OCI-LY1 (cell line): ENCODE data around the gene TMCC2.

ENCODE experiments used
- H2AFZ ChIP-seq: fragments of 200-600 bp; sonication (generic), shearing (Covaris generic); 2 replicates; pipeline ENCODE4 v1.6.0; 2014; ENCODE audit warnings: antibody characterized with exemption, mild to moderate bottlenecking, low read length
- H3F3A ChIP-seq: fragments of 200-600 bp; sonication (generic), shearing (Covaris generic); 2 replicates; pipeline ENCODE4 v1.6.0; 2014; ENCODE audit warnings: mild to moderate bottlenecking, antibody characterized with exemption, low read length, moderate library complexity; ENCODE audit not compliant: insufficient read depth
- H3K27ac ChIP-seq: fragments of 200-600 bp; sonication (generic); 2 replicates; pipeline ENCODE4 v1.5.1; 2014; ENCODE audit warnings: low read length, mixed run types, mild to moderate bottlenecking, low read depth; ENCODE audit not compliant: poor library complexity, severe bottlenecking
- H3K27me3 ChIP-seq: fragments of 200-600 bp; sonication (generic); 2 replicates; pipeline ENCODE4 v1.6.0; 2014; ENCODE audit warnings: antibody characterized with exemption, mild to moderate bottlenecking, low read length, moderate library complexity; ENCODE audit not compliant: insufficient read depth
- H3K36me3 ChIP-seq: fragments of 200-600 bp; sonication (generic); 2 replicates; pipeline ENCODE4 v1.6.1; 2014; ENCODE audit warnings: mild to moderate bottlenecking, antibody characterized with exemption, low read length, moderate library complexity, mixed read lengths; ENCODE audit not compliant: insufficient read depth
- H3K4me1 ChIP-seq: fragments of 200-600 bp; sonication (generic); 2 replicates; pipeline ENCODE4 v1.5.1; 2014; ENCODE audit warnings: mild to moderate bottlenecking, low read length, moderate library complexity; ENCODE audit not compliant: insufficient read depth, severe bottlenecking
- H3K4me2 ChIP-seq: fragments of 200-600 bp; sonication (generic), shearing (Covaris generic); 2 replicates; pipeline ENCODE4 v1.6.1; 2014; ENCODE audit warnings: low read length
- H3K4me3 ChIP-seq: fragments of 200-600 bp; sonication (generic); 2 replicates; pipeline ENCODE4 v1.5.1; 2014; ENCODE audit warnings: low read length, low read depth, mild to moderate bottlenecking, mixed read lengths; ENCODE audit not compliant: poor library complexity, severe bottlenecking
- H3K79me2 ChIP-seq: fragments of 200-600 bp; shearing (Covaris generic); 2 replicates; pipeline ENCODE4 v1.6.1; 2016; ENCODE audit warnings: mixed run types, low read length, mixed read lengths; ENCODE audit not compliant: insufficient read depth
- H3K9ac ChIP-seq: fragments of 200-600 bp; sonication (generic), shearing (Covaris generic); 2 replicates; pipeline ENCODE4 v1.6.1; 2014; ENCODE audit warnings: mild to moderate bottlenecking, low read length, mixed read lengths
- H3K9me2 ChIP-seq: fragments of 200-600 bp; sonication (generic), shearing (Covaris generic); 2 replicates; pipeline ENCODE4 v1.6.1; 2014; ENCODE audit warnings: low read depth, mild to moderate bottlenecking, low read length, mixed read lengths
- H3K9me3 ChIP-seq: fragments of 200-600 bp; shearing (Covaris generic); 2 replicates; pipeline ENCODE4 v1.6.1; 2014; ENCODE audit warnings: low read length, mixed read lengths
- H4K20me1 ChIP-seq: fragments of 200-600 bp; sonication (generic), shearing (Covaris generic); 2 replicates; pipeline ENCODE4 v1.6.0; 2016; ENCODE audit warnings: mild to moderate bottlenecking, low read length; ENCODE audit not compliant: insufficient read depth
- CTCF ChIP-seq: fragments of 200-600 bp; sonication (generic), shearing (Covaris generic); IDR thresholded peaks from 2 replicates; pipeline ENCODE4 v1.5.1; 2017; ENCODE audit warnings: mild to moderate bottlenecking, antibody characterized with exemption, low read length, moderate library complexity, mixed read lengths
- EZH2 ChIP-seq: fragments of 200-600 bp; sonication (generic), shearing (Covaris generic); IDR thresholded peaks from 2 replicates; pipeline ENCODE4 v1.8.0; 2017; ENCODE audit warnings: borderline replicate concordance, mixed run types, mild to moderate bottlenecking, antibody characterized with exemption, low read length, moderate library complexity, mixed read lengths

TMCC2 gene

GRCh38 chr1:205284420-205285144 lies 56.8 kb downstream of the TMCC2 start:
- Histone ChIP-seq H3K4me2 (peak overlapping the region; percentile 88), H3F3A (peaks cover 10% of the 10 kb centered on the region), H3K4me1 (peaks cover 82% of the 10 kb centered on the region)

GRCh38 chr1:205285381-205286101 lies 57.8 kb downstream of the TMCC2 start:
- no peaks in the 10 kb centered on the region for H3K9me2 ChIP-seq
- H3K9me3 ChIP-seq = no peaks in the 10 kb centered on the region
- TF ChIP-seq EZH2 (no peak), CTCF (no peak)
- H3K9ac ChIP-seq = peak overlapping the region; percentile 92
- peak overlapping the region; percentile 62 for H3K4me3 ChIP-seq
- no peak overlapping the region for H2AFZ ChIP-seq
- peaks cover 73% of the 10 kb centered on the region for H3K4me1 ChIP-seq
- no peaks in the 10 kb centered on the region for H3K27me3 ChIP-seq
- peak overlapping the region; percentile 100 for H3K27ac ChIP-seq
- H3F3A ChIP-seq = peaks cover 10% of the 10 kb centered on the region
- H3K36me3 ChIP-seq = no peaks in the 10 kb centered on the region
- H3K79me2 ChIP-seq = no peaks in the 10 kb centered on the region
- H3K4me2 ChIP-seq = peak overlapping the region; percentile 88
- no peaks in the 10 kb centered on the region for H4K20me1 ChIP-seq

More at GRCh38 chr1:205284420-205285144, 56.8 kb downstream of the TMCC2 start:
- no peaks in the 10 kb centered on the region for H3K27me3 ChIP-seq
- H3K4me3 ChIP-seq = peak overlapping the region; percentile 62
- no peaks in the 10 kb centered on the region for H3K36me3 ChIP-seq
- H2AFZ ChIP-seq = no peak overlapping the region
- H3K9me2 ChIP-seq = no peaks in the 10 kb centered on the region
- no peaks in the 10 kb centered on the region for H4K20me1 ChIP-seq
- H3K27ac ChIP-seq = peak overlapping the region; percentile 100
- no peaks in the 10 kb centered on the region for H3K9me3 ChIP-seq
- H3K79me2 ChIP-seq = no peaks in the 10 kb centered on the region
- TF ChIP-seq CTCF (no peak), EZH2 (no peak)
- H3K9ac ChIP-seq = peak overlapping the region; percentile 92

GRCh38 chr1:205286335-205286950 lies 58.7 kb downstream of the TMCC2 start:
- peak overlapping the region; percentile 88 for H3K4me2 ChIP-seq
- TF ChIP-seq CTCF (no peak), EZH2 (no peak)
- no peaks in the 10 kb centered on the region for H4K20me1 ChIP-seq
- no peaks in the 10 kb centered on the region for H3K9me3 ChIP-seq
- no peaks in the 10 kb centered on the region for H3K79me2 ChIP-seq
- H3K4me1 ChIP-seq = peaks cover 75% of the 10 kb centered on the region
- peak overlapping the region; percentile 92 for H3K9ac ChIP-seq
- no peaks in the 10 kb centered on the region for H3K27me3 ChIP-seq
- H3K9me2 ChIP-seq = no peaks in the 10 kb centered on the region
- H3F3A ChIP-seq = peaks cover 10% of the 10 kb centered on the region
- no peaks in the 10 kb centered on the region for H3K36me3 ChIP-seq
- no peak overlapping the region for H2AFZ ChIP-seq
- peak overlapping the region; percentile 62 for H3K4me3 ChIP-seq
- H3K27ac ChIP-seq = peak overlapping the region; percentile 100
